GM11168 (cell line): ENCODE data around the gene DENND1A.

Experiments
- in situ Hi-C: fragments of 300-500 bp; cut with MboI; formaldehyde crosslinking; loops from one replicate; pipeline ENCODE4 v1.12.0; 2022; ENCODE audit warnings: low sequenced_read_pairs; ENCODE audit not compliant: unreplicated experiment

Gene DENND1A

GRCh38 chr9:123522251-123522650 is 407.7 kb downstream of the DENND1A start:
- in situ Hi-C loops = no loop called here

- in situ Hi-C loops = no loop called here
Observed at GRCh38 chr9:123518338-123518737, 411.6 kb downstream of the DENND1A start.

- in situ Hi-C loops = no loop called here
Observed at GRCh38 chr9:123517512-123517911, 412.4 kb downstream of the DENND1A start.

GRCh38 chr9:123514766-123515165 is 415.2 kb downstream of the DENND1A start:
- in situ Hi-C loops = no loop called here

GRCh38 chr9:123513554-123513953 is 416.4 kb downstream of the DENND1A start:
- in situ Hi-C loops = no loop called here

GRCh38 chr9:123511326-123512277 is 418.3 kb downstream of the DENND1A start:
- in situ Hi-C loops = no loop called here

GRCh38 chr9:123509646-123510045 is 420.3 kb downstream of the DENND1A start:
- in situ Hi-C loops = no loop called here

GRCh38 chr9:123508048-123508447 is 421.9 kb downstream of the DENND1A start:
- in situ Hi-C loops = no loop called here

GRCh38 chr9:123505496-123505895 is 424.4 kb downstream of the DENND1A start:
- in situ Hi-C loops = no loop called here

GRCh38 chr9:123500336-123500735 is 429.6 kb downstream of the DENND1A start:
- in situ Hi-C loops = no loop called here

- in situ Hi-C loops = no loop called here
Observed at GRCh38 chr9:123497830-123498229, 432.1 kb downstream of the DENND1A start.

GRCh38 chr9:123495731-123496130 is 434.2 kb downstream of the DENND1A start:
- in situ Hi-C loops = no loop called here

GRCh38 chr9:123493627-123494026 is 436.3 kb downstream of the DENND1A start:
- in situ Hi-C loops = no loop called here

- in situ Hi-C loops = no loop called here
Observed at GRCh38 chr9:123490688-123491087, 439.2 kb downstream of the DENND1A start.

- in situ Hi-C loops = no loop called here
Observed at GRCh38 chr9:123488722-123489321, 441.1 kb downstream of the DENND1A start.

GRCh38 chr9:123487944-123488548 is 441.9 kb downstream of the DENND1A start:
- in situ Hi-C loops = no loop called here

- in situ Hi-C loops = no loop called here
Observed at GRCh38 chr9:123486431-123486830, 443.5 kb downstream of the DENND1A start.

GRCh38 chr9:123485216-123485615 is 444.7 kb downstream of the DENND1A start:
- in situ Hi-C loops = no loop called here

- in situ Hi-C loops = no loop called here
Observed at GRCh38 chr9:123484130-123484529, 445.8 kb downstream of the DENND1A start.

- in situ Hi-C loops = no loop called here
Observed at GRCh38 chr9:123483191-123483803, 446.6 kb downstream of the DENND1A start.
